HG02852 (cell line): ENCODE measurements around the gene INPP5D.
"Not testable (repeated sequence)": the region's sequence is repeated elsewhere in the genome, so short reads cannot be mapped to it uniquely, and the experiment has no call there.

Experiments
- ATAC-seq: cut with Tn5 transposase; IDR thresholded peaks from one replicate; pipeline ENCODE4 v1.9.1; 2021; ENCODE audit warnings: mild to moderate bottlenecking, moderate library complexity; ENCODE audit not compliant: unreplicated experiment

INPP5D gene

GRCh38 chr2:233051241-233052149 lies 8.6 kb upstream of the INPP5D start:
- no peak for ATAC-seq

DNA sequence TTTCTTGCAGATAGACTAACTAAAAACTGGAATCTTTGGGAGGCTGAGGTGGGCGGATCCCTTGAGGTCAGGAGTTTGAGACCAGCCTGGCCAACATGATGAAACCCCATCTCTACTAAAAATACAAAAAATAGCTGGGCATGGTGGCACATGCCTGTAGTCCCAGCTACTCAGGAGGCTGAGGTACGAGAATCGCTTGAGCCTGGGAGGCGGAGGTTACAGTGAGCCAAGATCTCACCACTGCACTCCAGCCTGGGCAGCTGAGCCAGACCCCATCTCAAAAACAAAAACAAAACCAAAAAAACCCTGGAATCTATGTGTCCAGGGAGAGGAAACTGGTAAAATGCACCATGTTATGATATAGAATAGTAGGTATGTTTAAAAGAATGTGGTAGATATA lies 7.6 kb upstream of the INPP5D start:
- ATAC-seq: not testable (repeated sequence)

DNA sequence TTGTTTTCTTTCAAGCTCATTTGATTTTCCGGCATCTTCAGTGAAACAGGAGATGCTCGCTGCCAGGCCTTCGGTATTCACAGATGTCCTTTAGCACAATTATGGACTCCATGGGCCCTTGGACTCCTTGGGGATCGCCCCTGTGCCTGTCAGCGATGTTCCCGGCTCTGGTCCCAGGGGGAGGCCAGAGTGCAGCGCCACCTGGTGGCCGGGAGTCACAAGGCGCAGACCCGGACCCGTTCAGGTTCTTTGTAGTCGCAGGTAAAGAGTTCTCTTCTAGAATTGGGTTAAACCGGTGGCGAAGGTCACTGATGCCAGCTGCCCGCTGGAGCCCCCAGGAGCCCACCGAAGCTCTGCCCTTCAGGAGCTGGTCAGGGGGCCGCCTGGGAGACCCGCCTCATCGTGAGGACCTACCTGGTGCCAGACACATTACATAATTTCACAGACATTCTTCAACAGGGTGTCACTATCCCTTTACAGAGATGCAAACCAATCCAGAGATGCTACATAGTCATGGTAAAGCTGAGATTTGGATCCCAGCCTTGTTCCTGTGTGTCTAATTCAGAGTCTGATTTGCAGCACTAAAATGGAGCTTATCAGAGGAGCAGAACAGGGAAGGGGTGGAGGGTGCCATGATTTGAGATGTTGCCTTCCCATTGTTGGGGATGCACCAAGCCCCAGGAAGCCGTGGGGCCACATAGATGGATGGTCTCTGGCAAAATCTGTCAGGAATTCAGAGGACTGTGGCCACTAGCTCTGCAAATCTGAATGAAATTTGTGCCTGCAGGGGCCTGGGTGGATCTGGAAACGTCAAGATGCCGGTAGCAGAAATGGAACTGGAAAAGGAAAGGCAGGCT lies 6.0 kb upstream of the INPP5D start:
- peak; percentile 52 for ATAC-seq

DNA sequence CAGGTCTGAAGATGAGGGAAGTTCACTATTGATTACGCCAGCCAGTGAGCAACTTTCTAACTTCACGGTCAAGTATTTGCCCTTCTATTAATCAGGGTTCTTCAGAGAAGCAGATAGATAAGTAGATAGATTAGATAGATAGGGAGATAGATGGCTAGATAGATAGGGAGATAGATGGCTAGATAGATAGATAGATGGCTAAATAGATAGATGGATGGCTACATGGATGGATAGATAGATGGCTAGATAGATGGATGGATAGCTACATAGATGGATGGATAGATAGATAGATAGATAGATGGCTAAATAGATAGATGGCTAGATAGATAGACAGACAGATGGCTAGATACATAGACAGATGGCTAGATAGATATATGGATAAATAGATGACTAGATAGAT lies 4.8 kb upstream of the INPP5D start:
- ATAC-seq: no peak

DNA sequence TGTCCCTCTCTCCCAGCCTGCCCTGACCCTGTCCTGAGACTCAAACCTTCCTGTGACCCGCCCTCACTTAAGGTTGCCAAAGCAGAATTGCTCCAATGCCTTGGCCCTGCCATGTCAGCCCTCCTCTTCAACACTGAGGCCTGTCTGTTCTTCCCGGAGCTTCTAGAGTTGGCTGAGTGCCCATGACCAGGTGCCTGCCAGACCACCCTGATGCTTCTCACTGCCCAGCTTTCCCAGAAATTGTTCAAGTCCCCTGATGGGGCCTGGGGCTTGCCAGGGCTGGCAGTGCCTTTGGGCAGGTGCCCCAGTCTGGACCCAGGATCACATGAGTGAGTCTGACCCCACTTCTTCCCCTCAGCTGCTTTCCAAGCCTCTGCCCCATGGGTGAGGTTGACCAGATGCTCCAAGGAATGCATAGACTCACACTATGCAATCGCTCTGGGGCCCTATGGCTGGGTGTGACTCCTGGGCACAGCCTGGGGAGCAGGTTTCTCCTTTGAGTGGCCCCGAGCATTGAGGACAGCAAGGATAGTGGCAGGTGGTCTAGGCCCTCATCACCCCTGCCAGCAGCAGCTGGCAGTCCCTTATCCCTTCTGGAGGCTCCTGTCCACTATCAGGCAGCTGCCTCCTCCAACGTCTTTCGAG lies 3.1 kb upstream of the INPP5D start:
- ATAC-seq: no peak

DNA sequence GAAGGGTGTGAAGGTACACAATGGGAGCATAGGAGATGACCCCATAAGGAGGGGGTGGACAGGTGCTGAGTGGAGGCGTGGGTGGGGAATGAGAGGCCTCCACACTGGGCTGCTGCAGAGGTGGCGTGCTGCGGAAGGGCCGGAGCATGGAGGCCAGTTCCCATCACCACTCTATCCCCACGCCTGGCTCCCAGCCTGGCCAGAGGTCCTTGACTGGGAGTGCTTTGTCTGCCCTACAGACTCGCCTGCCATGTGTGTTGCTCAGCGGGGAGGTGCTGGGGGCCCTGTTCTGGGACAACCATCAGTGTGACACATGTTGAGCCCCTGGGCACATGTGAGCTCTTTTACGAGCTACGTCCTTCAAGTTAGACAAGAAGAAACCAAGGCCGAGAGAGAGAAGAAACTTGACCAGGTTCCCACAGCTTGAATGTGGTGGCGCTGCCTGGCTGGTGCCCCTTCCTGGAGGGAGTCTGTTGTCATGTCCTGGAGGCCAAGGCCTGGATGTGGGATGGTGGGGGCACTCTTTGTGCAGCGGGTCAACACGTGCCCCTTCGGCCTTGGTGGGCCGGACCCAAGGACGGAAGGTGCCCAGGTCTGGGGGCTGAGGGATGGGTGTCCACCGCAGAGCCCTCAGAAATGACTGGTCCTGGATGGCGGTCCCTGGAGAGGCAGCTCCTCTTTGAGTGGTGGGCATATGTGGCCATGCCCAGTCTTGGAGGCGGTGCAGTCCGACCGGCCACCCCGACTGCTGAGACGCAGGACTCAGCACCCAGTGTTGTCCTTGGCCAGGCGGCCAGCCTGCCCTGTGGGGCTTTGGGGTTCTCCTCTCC lies 1.2 kb upstream of the INPP5D start:
- no peak for ATAC-seq

- ATAC-seq: no peak
These were observed 670 bp upstream of the INPP5D start for GRCh38 chr2:233059547-233059796.

- ATAC-seq: no peak
These were observed 398 bp downstream of the INPP5D start for GRCh38 chr2:233060501-233060979.

GRCh38 chr2:233060980-233061590 lies 943 bp downstream of the INPP5D start:
- ATAC-seq: no peak

- ATAC-seq: peak; percentile 32
These were observed 1.7 kb downstream of the INPP5D start for GRCh38 chr2:233061591-233062450.

GRCh38 chr2:233062451-233062850 lies 2.3 kb downstream of the INPP5D start:
- no peak for ATAC-seq

GRCh38 chr2:233062946-233063268 lies 2.8 kb downstream of the INPP5D start:
- no peak for ATAC-seq

GRCh38 chr2:233063269-233063975 lies 3.3 kb downstream of the INPP5D start:
- ATAC-seq: peak; percentile 49

DNA sequence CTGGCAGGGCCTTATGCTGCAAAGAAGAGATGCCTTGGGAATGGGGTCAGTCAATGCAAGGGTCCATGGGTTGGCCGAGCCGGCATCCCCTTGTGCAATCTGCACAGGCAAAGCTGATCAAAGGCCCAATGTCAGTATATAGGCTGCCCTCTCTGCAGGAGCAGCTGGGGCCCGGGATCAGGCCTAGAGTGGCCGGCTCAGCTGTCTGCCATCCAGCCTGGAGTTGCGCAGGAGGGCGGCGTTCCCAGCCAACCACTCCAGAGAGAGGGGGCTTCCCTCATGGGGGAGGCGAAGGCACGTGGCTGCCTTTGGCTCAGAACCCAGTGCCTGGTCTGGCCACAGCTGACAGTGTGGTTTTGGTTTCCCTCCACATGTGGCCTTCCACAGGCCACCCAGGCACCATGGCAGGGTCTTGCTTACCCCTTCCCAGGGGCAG lies 3.9 kb downstream of the INPP5D start:
- ATAC-seq: no peak

- no peak for ATAC-seq
These were observed 4.5 kb downstream of the INPP5D start for GRCh38 chr2:233064530-233065199.

DNA sequence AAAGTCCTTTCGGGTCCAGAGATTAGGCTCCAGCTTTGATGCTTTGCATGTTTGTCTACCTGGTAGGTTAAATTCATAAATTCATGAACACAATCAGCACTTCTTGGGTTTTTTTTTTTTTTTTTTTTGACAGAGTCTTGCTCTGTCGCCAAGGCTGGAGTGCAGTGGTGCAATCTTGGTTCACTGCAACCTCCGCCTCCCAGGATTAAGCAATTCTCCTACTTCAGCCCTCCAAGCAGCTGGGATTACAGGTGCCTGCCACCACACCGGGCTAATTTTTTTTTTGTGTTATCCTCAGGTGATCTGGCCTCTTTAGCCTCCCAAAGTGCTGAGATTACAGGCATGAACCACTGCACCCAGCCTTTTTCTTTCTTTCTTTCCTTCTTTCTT lies 5.1 kb downstream of the INPP5D start:
- not testable (repeated sequence) for ATAC-seq

- no peak for ATAC-seq
These were observed 5.9 kb downstream of the INPP5D start for GRCh38 chr2:233065954-233066470.
